ENCODE results near the gene MRPL23.

MRPL23 gene

DNA sequence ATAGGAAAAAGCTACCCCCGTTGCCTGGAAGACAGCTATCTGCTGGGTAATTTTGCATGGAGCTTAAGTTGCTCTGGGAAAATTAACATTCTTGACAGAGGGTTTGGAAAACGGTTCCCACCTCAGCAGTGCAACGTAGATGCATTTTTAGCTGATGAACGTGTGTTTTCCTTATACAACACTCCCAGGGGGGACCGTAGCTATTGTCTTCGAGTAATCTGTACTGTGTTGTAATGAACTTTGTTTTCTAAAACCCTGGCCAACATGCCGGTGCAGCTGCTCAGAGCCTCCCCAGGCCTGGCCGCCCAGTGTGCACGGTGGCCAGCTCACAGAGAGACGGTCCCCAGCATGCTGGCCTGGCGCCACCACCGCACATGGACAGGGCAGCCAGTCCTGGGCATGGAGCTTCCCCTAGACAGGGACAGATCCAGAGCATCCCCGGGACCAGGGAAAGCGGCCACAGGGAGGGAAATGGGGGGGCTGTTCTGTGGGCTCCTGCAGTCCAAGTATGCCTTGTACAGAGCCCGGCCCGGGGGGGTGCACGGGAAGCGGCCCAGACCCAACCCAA, 25.5 kb upstream of the MRPL23 start:
- no peak for DNase-seq

DNA sequence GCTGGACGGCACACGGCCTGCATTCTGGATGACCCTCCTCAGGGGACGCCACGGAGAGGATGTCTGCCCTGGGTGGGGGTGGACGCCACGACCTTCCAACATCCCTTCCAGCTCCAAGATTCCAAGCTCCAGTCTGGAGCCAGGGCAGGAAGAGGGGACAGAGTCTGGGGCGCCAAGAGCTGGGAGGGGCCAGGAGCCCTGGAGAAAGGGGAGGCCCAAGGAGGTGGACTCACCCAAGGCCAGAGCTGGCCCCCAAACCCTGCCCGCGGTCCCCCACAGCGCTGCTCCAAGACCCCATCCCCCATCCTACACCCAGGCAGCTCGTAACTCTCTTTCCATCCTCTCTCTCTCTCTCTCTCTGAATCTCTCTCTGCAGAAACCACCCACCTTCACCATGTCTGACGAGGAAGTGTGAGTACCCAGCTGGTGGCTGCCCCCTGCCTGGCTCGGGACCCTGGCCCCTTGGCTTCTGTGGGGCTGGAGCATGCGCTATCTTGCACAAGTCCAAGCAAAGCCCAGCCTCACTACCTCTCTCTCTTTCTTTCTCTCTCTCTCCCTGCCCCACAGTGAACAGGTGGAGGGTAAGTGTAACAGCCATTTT, 24.6 kb upstream of the MRPL23 start:
- DNase-seq: peak; percentile 50

DNA sequence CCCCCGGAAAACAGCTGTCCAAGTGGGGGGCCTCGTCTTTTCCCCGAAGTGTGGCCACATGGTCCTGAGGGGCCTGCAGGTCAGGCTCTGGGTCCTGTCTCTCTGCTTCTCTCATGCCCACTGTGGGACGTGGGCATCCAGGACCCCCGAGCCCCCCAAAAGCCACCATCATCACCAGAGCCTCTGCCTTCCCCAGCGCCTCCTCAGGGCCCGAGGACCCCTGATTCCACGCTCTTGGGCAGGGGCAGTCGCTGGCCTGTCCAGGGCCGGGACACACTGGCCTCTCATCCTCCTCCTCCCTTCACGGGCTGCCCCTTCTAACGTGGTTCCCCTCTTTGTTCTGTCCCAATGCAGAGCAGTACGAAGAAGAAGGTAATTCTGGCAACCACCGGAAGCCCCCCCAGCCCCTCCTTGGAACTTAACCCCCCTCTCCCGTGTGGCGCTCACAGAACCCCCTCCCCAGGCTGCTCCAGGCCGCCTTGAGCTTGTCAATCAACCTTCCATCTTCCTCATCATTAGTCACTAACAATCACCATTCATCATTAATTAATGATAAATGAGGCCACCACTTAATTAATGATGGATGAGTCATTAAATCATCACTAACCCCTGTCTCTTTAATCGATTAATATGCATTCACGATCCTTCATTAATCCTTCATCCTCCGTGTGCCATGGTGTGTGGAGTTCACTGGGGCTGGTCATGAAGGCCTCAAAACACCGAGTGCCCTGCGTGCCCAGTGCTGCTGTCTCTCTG, 23.8 kb upstream of the MRPL23 start:
- no peak for DNase-seq

DNA sequence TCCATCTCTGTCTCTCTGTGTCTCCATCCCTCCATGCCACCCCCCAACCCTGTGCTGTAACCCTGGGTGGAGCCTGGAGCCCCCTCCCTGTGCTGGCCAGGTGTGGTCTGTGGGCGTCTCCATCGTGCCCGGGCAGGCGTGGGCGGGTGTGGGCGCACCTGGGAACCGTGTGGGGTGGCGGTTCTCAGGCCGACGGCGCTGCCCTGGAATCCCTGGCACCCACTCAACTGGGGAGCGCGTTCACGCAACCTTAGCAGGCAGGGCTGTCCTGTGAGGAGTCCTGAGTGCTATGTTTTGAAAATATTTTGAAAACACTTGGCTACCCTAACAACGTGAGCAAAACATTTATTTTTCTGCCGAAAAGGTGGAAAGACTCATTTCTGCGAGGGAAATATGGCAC, 23.0 kb upstream of the MRPL23 start:
- DNase-seq: peak; percentile 49

DNA sequence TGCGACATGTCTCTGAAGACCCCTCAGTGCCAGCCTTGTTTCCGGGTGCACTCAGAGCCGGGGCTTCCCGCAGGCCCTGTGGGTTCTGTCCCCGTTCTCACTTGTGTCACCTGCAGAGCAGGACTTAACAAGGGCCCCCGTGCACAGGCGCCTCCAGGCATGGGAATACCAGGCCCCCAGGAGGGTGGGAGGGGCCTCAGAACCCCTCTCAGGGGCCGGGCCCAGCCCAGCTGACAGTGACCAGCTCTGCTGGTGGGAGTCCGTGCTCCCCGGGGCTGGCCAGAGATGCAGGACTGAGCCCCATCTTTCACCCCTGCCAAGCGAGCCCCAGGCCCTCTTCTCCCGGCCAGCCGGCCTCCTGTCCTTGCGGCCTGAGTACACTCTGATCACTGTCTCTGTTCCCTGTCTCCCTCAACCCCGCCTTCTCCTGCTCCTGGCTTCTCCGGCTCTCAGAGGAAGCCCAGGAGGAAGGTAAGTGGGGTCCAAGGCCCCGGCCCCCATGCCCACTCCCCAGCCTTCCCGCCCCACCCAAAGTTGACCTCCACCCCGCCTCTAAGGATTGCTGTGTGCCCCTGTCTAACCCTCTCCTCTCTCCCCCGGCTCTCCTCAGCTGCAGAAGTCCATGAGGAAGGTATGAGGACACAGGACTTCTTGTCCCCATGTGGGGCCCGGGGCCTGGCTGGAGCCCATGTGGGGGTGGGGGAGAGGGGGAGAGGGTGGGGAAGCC, 22.3 kb upstream of the MRPL23 start:
- DNase-seq: peak; percentile 50

DNA sequence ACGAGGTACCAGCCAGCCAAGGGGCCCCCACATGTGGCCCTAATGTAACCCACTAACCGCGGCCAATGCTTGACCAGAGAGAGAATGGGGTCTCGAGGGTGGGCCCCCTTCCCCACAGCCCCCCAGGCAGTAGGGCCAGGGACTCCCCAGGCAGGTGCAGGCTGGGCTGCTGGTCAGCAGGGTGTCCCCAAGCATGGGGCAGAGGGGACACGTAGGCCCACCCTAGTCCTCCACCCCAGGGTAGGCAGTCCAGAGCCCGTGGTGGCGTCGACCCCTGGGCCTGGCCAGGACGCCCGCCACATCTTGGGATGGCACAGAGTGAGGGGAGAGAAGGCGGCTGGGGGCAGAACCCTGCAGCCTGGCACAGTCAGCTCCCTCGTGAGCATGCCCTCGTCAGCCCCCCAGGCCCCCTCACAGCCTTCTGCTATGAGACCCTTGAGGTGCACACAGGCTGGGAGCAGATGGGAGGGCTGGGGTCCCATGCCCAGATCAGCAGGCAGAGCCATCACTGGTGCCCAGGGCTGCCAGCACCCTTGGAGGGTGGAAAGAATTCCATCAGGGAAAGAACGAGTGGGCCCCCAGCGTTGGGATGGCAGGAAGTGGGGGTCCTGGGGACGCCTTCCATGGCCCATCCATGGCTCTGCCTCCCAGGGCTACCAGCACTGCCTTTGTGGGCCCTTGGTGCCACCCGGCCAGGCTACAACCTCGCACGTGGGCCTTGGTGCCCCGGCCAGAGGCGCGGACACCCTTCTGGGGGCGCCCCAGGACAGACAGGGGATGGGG, 21.6 kb upstream of the MRPL23 start:
- DNase-seq: no peak

DNA sequence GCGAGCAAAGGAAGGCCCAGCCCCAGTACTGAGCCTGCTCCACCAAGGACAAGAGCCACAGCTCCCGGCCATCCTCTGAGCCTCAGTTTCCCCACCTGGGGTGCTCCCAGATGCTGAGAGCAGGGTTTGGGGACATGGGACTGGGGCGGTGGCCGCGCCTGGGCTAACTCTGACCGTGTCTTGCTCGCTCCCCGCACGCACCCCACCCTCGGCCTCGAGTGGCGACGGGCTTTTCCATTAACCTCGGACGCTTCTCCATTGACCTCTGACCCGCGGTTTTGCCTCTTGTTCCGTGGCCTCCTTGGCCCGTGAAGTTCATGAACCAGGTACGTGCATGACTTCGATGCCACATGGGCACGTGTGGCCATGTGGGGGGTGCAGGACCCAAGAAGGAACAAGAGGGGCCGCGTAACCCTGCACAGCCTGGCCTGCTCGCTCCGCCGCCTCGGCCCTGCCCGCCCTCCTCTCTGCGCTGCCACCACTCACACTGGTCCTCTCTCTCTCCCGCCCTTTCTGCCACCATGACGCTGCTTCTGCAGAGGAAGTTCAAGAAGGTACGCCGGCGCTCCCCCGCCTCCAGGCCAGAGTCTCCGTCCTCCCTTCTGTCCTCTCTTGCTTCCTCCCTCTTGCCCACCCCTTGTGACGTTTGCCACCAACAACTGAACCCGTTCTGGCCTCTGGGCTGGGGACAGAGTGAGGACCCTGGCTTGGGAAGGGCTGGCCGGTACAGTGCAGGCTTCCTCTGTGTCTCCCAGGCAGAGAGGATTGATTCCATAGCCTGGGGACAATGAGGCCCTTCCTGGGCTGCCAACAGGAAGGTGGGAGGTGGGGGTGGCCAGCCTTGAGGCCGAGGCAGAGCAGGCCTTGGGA, 20.7 kb upstream of the MRPL23 start:
- peak; percentile 54 for DNase-seq

DNA sequence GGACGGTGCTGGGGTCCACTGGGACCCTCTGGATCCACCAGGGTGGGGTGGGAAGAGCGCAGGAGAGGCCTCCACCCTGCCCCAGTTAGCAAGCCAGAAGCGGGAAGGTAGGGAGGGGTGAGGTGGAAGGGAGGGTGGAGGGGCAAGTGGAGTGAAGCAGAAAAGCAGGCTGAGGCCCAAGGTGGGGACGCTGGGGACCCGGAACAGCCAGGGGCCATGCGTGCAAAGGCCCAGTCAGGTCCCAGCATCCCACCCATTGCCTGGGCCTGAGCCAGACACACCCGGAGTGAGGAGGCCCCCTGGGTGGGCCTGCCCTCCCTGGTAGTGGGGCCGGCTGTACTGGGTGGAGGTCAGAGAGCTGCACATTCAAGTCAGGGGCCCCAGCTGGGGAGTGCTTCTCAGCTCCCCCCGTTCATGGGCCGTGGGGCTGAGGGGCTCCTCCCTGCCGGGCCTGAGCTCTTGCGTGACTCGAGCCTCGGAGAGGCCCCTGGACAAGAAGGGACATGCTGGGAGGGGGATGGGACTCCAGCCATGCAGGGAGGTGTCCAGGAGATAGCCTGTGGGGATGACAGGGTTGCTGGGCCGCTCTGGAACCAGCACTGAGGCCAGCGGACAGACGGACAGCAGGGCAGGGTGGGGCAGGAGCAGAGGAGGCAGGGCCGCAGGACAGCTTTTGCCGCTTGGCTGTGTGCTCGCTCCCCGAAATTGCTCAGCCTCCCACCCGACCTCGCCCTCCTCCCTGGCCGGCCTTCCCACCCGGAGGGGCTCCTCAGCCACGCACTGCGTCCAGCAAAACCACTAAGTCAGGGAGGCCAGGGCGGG, 19.9 kb upstream of the MRPL23 start:
- peak; percentile 58 for DNase-seq

DNA sequence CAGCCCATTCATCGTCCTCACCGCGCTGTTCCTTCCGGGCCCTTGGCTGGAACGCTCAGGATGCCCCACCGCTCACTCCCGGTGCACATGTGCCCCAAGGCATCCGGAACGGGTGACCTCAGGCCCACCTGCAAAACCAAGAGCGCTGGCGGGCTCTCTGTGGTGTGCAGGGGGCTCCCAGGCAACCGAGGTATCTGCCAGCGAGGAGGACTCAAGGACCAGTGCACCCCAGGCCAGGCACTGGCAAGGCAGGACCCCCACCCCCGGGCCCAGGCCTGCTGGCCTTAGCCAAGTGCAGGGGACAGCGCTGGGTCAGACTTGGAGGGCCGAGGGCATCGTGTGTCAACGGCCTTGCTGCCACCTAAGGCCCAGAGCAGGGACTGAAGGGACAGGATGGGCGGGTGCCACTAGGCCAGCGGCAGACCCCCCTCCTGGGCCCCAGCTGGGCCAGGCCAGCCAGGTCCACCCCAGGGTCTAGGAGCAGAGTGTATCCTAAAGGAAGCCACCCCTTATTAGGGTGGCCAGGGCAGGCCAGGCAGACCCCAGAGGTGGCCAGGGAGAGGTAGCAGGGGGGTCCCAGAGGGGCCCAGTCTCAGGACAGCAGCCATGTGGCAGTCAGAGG, 19.2 kb upstream of the MRPL23 start:
- peak; percentile 49 for DNase-seq

DNA sequence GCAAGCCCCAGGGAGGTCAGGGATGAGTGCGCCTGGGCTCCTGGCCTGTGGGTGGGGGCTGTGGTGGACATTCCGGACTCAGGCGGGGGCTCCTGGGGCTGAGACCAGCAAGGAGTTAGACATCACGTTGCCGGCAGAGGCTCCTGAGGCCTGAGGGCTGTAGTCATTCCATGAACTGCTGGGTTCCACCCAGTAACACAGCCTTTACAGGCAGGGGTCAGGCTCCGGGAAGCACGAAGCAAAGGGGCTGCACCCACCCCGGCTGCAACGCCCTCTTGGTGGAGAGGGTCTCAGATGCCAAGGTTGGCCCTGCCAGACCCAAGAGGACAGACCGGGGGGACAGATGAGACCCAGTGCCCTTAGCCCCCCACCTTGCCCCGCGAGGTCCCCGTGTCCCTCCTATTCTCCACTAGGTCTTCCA, 18.7 kb upstream of the MRPL23 start:
- peak; percentile 67 for DNase-seq

DNA sequence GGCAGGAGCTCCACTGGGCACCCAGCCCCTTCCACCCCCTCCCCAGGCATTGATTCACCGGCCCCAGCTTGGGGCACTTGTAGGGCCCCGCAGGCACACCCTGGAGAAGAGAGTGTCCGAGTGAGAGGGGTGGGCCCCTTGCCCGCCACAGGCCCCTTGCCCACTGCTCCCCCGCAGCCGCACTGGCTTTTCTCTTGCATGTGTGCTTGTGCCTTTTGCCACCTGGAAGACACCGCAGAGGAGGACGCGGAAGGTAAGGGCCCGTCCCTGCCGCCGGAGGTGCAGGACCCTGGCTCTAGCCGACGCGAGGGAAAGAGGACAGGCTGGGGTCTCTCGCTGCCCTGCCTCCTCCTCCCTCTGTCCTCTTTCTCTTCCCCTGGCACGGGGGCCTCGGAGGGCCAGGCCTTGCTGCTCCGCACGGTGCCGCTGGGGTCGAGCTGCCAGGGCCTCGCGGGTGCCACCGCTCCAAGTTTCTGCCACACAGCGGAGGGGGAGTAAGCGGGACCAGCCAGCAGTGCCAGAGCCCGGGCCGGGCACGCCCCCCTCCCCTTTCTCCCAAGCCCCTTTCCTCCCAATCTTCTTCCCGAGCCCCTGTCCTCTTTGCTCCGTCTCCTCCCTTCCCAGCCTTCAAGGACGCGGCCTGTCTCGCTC, 18.1 kb upstream of the MRPL23 start:
- no peak for DNase-seq

DNA sequence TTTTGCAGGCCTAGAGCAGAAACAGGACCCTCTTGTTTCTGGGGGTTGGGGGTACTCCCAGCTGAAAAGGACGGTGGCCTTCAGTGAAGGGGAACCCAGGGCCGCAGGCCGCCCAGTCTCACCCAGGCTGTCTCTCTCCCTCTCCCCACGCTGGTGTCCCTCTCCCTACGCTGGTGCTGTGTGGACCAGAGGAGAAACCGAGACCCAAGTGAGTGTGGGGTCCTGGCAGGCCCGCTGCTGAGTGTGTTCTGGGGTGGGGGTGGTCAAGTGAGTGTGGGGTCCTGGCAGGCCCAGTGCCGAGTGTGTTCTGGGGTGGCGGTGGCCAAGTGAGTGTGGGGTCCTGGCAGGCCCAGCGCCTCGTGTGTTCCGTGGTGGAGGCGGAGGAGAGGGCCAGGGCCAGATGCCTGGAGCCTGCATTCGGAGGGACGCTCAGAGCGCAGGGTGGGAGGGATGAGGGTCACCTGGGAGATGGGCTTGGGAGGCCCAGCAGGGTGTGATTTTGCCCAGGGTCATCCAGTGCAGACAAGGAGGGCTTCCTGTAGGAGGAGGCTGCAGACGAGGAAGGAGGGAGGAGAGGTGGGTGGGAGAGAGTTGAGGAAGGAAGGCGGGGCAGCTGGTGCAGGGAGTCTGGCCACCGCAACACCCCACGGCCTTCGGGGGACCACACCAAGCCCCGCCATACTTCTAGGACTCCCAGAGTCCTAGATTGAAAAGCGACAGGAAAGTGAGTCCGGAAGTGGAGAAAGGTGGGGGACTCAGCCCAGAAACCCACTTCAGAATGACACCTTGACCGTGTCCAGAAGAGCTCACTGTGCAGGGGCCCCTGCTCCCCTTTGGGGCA, 17.3 kb upstream of the MRPL23 start:
- DNase-seq: no peak

DNA sequence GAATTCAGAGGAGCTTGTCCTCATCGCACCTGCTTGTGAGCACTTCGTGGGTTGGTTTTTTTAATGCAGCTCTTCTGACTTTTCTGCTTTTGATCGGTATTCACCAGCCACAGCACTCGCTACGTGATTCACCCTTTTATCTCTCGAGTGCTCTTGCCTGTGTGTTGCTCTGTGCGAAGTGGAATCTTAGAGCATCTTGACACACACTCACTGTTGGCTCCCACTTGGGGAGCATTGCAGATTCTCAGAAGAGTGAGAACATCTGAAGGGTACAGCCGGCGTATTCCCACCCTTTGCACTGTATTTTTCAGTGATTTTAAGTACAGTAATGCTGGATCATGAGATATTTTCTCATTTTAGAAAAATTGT, 16.7 kb upstream of the MRPL23 start:
- DNase-seq: no peak

DNA sequence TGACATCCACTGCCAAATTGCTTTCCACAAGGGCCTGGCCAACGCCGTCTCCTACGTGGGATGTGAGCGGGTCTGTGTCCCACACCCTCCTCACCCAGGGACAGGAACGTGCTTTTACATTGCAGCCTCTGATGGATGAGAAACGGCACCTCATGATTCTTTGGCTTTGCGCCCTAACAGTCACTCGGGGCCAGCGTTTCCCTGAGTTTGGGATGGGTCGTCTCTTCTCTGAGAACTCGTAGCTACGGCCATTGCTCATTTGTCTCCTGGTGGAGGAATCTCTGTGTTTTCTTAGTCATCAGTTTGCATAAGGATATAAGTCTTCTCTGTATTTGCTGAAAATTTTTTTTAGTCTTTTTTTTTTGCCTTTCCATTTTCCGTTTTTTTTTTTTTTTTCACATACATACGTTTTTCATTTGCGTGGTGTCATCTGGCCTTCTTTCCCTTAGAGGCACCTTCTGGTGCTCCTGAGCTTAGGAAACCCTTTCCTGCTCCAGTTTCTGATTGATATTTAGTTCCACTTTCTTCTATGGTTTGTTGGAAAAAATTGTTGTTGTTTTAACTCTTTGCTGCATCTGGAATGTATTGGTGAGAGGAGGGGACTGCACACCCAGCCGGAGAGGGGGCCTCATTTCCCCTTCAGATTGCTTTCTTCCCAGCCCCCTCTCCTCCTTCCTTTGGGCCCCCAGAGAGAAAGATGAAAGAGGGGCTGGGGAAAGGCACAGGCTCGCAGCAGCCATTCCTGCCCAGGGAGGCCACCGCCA, 15.6 kb upstream of the MRPL23 start:
- peak; percentile 44 for DNase-seq

DNA sequence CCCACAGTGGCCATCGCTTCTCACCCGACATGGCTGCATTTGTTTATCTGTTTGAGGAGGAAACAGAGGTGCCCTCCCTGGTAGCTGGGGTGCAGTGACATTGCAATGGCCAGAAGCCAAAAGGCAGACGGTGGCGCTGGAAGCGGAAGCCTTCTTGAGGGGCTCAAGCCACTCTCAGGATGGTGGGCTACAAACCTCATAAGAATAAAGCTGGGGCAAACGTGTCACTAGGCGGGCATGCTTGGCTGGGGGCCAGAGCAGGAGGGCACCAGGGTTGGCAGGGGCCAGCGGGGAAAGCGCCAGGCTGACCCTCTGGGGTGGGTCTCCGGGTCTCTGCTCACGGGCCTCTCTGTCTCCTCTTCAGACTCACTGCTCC, 15.0 kb upstream of the MRPL23 start:
- no peak for DNase-seq

DNA sequence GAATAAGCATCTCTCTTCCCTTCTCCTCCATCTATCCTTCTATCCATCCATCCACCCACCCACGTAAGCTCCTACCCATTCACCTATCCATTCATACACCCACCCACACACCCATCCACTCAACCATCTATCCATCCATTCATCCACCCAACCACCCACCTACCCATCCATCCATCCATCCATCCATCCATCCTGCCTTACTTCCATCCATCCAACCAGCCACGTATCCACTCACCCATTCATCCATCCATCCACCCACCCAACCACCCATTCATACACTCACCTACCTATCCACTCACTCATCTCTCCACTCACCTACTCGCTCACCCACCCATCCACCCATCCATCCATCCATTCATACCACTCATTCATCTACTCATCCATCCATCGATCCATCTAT, 14.5 kb upstream of the MRPL23 start:
- DNase-seq: no peak

DNA sequence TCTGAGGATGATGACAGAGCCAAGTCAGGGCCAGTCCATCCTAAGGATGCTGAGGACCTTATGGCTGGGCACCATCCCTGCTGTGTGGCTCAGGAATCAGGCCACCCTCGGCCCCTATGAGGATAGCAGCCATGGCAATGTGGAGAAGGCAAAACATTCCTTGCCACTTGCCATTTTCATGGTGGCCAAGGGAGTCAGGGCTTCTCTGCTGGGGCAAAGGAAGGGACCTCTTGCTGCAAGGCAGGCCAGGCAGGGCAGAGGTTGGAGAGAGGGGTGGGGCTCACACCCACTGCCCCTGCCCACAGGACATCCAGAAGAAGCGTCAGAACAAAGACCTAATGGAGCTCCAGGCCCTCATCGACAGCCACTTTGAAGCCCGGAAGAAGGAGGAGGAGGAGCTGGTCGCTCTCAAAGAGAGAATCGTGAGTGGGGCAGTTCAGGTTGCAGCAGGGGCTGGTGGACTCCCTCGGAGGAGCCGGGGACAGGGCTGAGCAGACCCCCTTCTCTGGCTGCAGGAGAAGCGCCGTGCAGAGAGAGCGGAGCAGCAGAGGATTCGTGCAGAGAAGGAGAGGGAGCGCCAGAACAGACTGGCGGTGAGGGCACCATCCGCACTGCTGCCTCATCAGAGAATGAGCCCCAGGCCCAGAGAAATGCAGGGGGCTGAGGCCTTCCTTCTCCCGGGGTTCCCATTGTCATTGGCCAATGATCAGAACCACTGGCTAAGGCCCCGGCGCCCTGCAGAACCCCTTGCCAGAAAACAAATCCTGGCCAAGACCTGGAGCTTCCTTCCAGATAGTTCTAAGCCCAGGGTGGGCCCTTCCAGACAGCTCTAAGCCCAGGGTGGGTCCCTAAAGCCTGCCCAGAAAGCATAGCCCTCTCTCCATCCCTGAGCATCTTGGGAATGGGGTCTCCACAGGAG, 13.5 kb upstream of the MRPL23 start:
- no peak for DNase-seq
